Stimulated activated CD4-positive, alpha-beta T cell treated with anti-CD3 and anti-CD28 coated beads, Interleukin-12 subunit alpha, Interleukin-12 subunit beta, amount 100 ng/mL, for 24 hours (primary cell): ENCODE measurements around the gene ELN.

Experiments
- DNase-seq, 2 experiments: peaks; one replicate each; pipeline ENCODE4 v3.0.0-alpha.2; 2020; ENCODE audit warnings: low read depth in 2 of 2

ELN gene

GRCh38 chr7:74092321-74092963, 64.5 kb downstream of the ELN start:
- no peak for DNase-seq

DNA sequence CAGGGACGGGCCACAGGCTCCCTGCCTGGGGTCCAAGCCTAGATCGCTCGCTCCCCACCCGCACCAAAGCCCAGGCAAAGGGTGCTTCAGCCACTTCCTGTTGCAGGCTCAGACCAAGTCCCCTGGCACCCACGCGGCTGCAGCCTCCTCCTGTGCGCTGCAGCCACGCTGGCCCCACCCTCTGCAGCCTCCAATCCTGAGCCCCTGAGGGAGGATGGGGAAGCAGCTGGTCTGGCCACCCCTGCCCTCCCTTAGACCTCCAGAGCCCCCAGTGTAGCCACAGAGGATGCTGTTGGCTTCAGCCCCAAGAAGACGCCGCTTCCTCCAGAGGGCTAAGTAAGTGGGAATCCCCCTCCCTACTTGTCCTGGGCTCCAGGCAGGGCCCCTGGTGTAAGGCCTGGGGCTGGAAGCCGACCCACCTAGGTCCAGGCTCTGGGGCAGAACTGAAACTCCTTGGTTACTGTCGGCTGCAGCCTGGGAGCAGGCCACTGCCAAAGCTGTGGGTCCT, 65.0 kb downstream of the ELN start:
- no peak for DNase-seq

- DNase-seq = no peak
Observed at GRCh38 chr7:74093671-74094223, 65.8 kb downstream of the ELN start.

DNA sequence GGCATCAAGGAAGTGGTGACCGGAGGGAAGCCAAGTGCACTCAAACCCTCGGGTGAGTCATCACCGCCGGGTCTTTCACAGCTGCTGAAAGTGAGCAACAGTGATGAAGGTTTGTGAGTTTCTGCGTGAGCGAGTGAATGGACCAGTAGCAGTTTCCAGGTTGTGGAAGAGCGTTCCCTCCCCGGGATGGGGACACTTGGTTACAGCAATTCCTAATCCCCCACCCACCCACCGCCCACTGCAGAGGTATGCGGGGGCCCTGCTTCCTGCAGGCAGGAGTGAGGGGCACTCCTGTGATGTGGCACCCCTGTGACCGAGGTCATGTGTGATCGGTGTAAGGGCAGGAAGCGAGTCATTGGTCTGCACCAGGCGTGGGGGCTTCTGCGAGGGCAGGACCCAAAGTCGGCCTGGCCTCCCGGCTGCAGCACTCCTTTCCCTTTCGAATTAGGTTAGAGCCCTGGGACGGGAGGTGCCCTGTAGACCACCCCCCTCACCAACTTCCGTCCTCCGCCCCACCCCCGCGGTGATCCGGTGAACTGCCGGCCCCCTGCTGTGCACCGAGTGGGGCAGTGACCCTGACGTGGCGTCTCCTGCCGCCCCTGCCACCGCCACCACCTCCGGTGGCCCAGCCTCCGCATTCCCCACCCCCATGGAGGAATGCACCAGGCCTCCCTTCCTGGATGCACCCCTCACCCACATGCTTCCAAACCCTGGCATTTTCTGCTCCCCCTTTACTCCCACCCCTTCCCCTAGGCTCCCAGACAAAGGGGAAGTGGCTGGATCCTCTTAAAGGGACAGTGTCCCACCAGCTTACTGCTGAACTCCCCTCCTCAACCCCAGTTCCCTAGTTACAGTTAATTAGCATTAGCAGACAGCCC, 66.5 kb downstream of the ELN start:
- peak; percentile 49 to 72 for DNase-seq

DNA sequence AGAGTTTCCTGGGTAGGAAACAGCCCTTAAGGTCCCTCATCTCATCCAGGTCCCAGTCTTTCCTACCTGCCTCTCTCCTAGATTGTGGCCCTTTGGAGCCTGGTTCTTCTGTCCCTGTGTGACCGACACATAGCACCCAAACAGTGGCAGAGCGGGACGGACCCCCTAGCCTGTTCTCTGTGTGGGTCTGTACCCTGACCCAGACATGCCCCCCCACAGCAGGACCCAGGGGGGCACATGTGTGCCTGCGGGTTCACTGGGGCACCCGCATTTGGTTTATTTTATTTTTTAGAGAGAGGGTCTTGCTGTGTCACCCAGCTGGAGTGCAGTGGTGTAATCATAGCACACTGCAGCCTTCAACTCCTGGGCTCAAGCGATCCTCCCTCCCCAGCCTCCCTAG, 67.2 kb downstream of the ELN start:
- DNase-seq = no peak

DNA sequence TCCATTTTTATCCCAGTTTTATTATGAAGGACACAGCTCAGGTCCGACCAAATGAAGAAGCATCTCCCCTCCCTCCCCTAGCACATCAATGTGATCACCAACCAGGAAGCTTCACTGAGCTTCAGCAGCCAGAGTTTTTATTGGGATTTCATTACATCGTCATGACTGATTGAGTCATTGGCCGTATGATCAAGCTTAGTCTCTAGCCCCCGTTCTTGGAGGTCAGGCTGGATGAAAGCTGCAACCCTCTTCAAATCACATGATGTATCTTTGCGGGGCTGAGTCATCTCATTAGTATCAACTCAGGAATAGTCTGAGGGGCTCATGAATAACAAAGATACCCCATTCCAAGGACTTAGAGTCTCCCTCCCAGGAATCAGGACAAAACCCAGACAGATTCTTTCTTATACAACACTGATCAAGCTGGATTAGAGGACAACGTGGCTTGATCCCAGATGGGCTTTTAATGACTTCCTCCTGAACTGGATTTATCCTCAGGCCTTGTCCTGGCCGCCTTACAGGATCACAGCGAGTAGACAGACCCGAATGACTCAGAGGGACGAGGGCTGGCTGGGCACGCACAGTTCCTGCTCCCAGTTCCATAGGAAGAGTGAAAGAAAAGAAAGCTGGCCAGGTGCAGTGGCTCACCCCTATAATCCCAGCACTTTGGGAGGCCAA, 70.1 kb downstream of the ELN start:
- no peak for DNase-seq

DNA sequence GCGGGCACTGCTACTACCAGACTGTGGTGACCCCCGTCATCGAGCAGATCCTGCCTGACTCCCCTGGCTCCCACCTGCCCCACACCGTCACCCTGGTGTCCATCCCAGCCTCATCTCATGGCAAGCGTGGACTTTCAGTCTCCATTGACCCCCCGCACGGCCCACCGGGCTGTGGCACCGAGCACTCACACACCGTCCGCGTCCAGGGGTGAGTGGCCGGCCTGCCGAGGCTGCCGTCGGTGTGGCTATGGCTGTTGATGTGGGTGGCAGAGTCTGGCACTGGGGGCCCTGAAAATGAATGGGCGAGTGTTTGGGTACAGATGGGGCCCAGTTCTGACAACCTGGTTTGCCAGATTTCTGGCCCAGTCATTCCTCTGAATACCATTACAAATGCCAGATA, 71.1 kb downstream of the ELN start:
- no peak for DNase-seq

GRCh38 chr7:74101061-74101681, 73.2 kb downstream of the ELN start:
- DNase-seq = no peak

DNA sequence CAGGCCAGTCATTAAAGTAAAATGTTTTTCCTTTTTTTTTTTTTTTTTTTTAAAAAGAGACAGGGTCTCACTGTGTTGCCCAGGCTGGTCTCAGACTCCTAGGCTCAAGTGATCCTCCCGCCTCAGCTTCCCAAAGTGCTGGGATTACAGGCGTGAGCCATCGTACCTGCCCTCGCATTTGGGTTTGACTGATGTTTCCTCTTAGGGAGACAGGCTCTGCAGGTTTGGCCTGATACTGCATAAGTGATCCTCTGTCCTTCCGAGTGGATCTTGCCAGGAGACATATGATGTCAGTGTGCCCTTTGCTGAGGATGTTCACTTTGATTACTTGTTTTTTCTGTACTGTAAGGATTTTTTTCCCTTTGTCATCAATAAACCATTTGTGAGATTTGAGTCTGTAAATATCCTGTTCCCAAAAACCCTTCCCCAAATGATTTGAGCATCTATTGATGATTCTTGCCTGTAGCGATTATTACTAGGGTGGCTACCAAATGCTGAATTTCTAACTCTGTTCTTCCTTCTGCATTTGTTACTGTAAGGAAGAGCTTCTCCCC, 75.3 kb downstream of the ELN start:
- DNase-seq = no peak

- no peak for DNase-seq
Observed at GRCh38 chr7:74104702-74105101, 76.7 kb downstream of the ELN start.

- no peak for DNase-seq
Observed at GRCh38 chr7:74105992-74106391, 78.0 kb downstream of the ELN start.

GRCh38 chr7:74106846-74107245, 78.9 kb downstream of the ELN start:
- no peak for DNase-seq

GRCh38 chr7:74115326-74115725, 87.4 kb downstream of the ELN start:
- DNase-seq = no peak

GRCh38 chr7:74116356-74116755, 88.4 kb downstream of the ELN start:
- DNase-seq = no peak
